ENCODE data around the gene AGAP1. TPM values are rescaled to one million over a fixed set of nuclear protein-coding genes. Genes with fewer than 3 reads are reported as not detected.

Gene AGAP1
- total RNA-seq, 1 experiment from 2014 or later, result 25.8 TPM

DNA sequence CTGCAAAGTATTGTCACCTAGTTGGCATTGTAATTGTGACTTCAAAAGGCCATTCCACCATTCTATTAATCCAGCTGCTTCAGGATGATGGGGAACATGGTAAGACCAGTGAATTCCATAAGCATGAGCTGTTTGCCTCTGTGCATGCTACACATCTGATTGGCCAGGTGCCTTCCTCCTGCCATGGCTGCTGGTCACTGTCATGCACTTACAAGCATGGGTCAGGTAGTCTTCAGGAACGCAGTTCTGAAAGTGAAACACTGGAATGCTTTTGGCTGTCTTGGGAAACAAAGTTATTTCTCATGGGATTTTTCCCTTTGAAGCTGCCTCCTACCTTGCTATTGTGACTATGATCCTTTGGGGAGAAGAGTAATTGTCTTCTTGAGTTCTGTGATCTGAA, 406.8 kb downstream of the AGAP1 start:
- H4K8ac ChIP-seq (replicated peaks; ENCODE audit: insufficient read length, low read depth, low read length), result no peak overlapping the region
- H2AK5ac ChIP-seq (ENCODE audit: insufficient read length, low read length), result no peak overlapping the region
- H3K56ac ChIP-seq (ENCODE audit: insufficient read length, low read depth, low read length), result no peak overlapping the region
- H3K27me3 ChIP-seq (ENCODE audit: insufficient read depth, low read length), result no peaks in the 10 kb centered on the region
- H2BK20ac ChIP-seq (ENCODE audit: low read depth, low read length, poor library complexity, severe bottlenecking), result no peak overlapping the region
- Mint-ChIP-seq H3K9me3 (no peaks in the 10 kb centered on the region), H3K27me3 (ENCODE audit: low read depth) (peaks cover 5% of the 10 kb centered on the region), H3K4me3 (no peak overlapping the region), H3K27ac (no peak overlapping the region), H3K4me1 (peaks cover 13 to 14% of the 10 kb centered on the region in 2 experiments), H3K36me3 (ENCODE audit: insufficient read depth in 1 of 3, low read depth in 3 of 3) (peaks cover 2 to 6% (median 5%) of the 10 kb centered on the region in 3 experiments; a peak in 4 of 7 replicates)
- no peak overlapping the region for H3K27ac ChIP-seq (ENCODE audit: insufficient read length, low read depth, low read length)
- no peak overlapping the region for H2BK12ac ChIP-seq (ENCODE audit: insufficient read length, low read depth, low read length)
- H3T11ph ChIP-seq (ENCODE audit: low read length), result no peak overlapping the region
- no peak overlapping the region for H3K4me2 ChIP-seq (ENCODE audit: insufficient read depth, insufficient read length, low read length)
- no peak overlapping the region for H2BK15ac ChIP-seq (ENCODE audit: low read depth, low read length)
- H4K5ac ChIP-seq (ENCODE audit: insufficient read length, low read depth, low read length), result no peak overlapping the region
- H3K79me1 ChIP-seq (ENCODE audit: insufficient read depth, low read depth, low read length, poor library complexity, severe bottlenecking), result no peaks in the 10 kb centered on the region
- no CpG with 5 or more reads among the region's 1 CpG for WGBS (ENCODE audit: extremely low coverage, insufficient read length, low lambda C conversion rate)
- TF ChIP-seq CTCF (conservative IDR thresholded peaks at IDR 0.05), result no peak
- no peak overlapping the region for H3K18ac ChIP-seq (ENCODE audit: insufficient read length, low read depth, low read length)
- no peak overlapping the region for H3K14ac ChIP-seq (ENCODE audit: insufficient read depth, low read length)
- H2BK5ac ChIP-seq (ENCODE audit: insufficient read length, low read length), result no peak overlapping the region
- no peak overlapping the region for H3K23ac ChIP-seq (ENCODE audit: insufficient read length, low read depth, low read length)
- H4K20me1 ChIP-seq (ENCODE audit: control insufficient read depth, insufficient read depth, insufficient read length), result no peaks in the 10 kb centered on the region
- no peaks in the 10 kb centered on the region for H3K79me2 ChIP-seq (ENCODE audit: insufficient read depth, low read length)
- no peak overlapping the region for H2AFZ ChIP-seq (ENCODE audit: low read length)
- no peaks in the 10 kb centered on the region for H3K9me3 ChIP-seq (ENCODE audit: control insufficient read depth, low read depth, low read length)
- no peaks in the 10 kb centered on the region for H3K23me2 ChIP-seq (ENCODE audit: insufficient read length, low read depth, low read length, poor library complexity, severe bottlenecking)
- H4K91ac ChIP-seq (ENCODE audit: insufficient read length, low read depth, low read length), result no peak overlapping the region
- no peaks in the 10 kb centered on the region; the same call in 1 of the 2 replicates for H3K4me1 ChIP-seq (ENCODE audit: insufficient read depth, low read length)
- no peak overlapping the region for H3K4ac ChIP-seq (ENCODE audit: low read depth, low read length)
- H3K9ac ChIP-seq (ENCODE audit: extremely low read depth, insufficient read length, low read length), result no peak overlapping the region
- H2BK120ac ChIP-seq (ENCODE audit: low read depth, low read length, poor library complexity, severe bottlenecking), result no peak overlapping the region
- no peak for DNase-seq

Data from H9 (cell line).